Glomerular visceral epithelial cell (primary cell): ENCODE data around the gene HRH4.

Source experiments
- DNase-seq: peaks from one replicate; pipeline ENCODE4 v3.0.0-alpha.2; 2016; ENCODE audit errors: extremely low spot score

HRH4 gene

DNA sequence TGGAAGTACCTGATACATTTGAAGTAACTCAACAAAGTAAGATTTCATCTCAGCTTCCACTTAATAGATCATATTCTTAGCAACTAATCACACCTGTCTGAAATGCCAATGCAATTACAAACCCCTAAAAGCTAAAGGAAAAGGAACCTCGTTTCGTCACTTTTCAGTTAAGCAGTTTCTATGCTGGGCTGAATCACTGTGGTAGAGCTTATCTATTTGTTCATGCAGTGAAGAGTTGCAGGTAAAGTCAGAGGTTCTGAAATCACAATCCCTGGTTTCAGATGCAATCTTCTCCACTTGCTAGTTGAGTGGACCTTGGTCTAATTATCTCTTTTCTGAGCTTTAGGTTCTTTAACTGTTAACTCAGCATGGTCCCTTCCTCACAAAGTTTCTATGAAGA is 6.3 kb downstream of the HRH4 start:
- DNase-seq: no peak

DNA sequence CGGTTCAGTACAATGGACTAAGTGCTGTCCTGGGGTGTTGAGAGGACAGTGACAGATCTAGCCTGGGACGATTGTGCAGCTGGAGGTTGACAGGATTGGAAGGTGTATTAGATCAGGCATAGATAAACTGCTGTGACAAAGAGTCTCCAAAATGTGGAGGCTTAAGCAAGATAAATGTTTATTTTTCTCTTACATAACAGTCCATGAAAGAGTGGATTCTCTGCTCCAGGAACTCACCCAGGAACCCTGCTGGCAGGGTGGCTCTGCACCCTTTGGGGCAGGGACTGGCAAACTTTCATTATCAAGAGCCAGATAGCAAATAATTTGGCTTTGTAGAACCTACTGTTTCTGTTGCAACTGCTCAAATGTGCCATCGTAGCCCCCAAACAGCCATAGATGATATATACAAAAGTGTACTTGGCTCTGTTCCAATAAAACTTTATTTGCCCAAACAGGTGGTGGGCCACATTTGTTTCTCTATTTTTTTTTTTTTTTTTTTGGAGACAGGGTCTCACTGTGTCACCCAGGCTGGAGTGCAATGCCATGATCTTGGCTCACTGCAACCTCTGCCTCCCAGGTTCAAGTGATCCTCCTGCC is 9.7 kb downstream of the HRH4 start:
- no peak for DNase-seq

- DNase-seq: no peak
Observed at GRCh38 chr18:24470805-24471204, 10.4 kb downstream of the HRH4 start.

DNA sequence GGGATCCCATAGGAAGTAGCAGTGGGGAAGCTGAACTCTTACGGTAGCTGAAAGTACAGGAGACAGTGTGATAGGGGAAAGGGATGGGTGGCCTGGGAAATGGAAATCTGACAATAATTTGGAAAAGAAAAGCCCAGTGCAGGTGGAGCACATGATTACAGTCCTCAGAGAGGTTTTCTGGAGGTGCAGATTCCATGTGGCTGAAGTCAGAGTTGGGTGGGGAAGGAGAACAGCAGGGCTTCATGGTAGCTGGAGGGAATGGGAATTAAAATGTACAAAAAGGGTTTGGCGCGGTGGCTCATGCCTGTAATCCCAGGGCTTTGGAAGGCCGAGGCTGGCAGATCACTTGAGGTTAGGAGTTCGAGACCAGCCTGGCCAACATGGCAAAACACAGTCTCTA is 12.2 kb downstream of the HRH4 start:
- DNase-seq: no peak

- no peak for DNase-seq
Observed at GRCh38 chr18:24474406-24474805, 14.0 kb downstream of the HRH4 start.

DNA sequence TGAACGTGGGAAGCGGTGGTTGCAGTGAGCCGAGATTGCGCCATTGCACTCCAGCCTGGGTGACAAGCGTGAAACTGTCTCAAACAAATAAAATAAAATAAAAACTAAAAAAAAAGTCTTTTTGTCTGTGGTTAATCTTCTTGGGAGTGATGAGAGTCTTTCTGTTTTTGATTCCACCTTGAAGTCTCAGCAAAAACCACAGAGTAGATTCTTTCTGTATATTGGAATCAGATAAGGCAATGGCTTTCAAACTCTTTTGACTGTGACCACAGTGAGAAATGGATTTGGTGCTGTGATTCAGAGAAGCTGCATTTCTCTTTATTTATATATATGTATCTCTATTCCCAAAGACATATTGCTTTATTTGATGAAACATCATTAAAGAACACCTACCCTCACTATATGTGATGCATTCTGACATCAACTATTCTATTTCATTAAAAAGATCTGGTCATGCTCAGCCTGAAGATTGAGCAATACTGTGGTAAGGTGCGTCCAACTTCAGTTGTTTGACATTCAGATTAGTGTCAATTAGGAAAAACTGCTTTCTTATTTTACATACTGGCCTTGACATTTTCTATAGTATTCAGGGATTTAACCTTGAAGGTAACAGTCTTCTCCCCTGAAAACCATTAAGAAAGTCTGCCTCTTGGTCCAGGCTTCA is 15.6 kb downstream of the HRH4 start:
- DNase-seq: no peak

DNA sequence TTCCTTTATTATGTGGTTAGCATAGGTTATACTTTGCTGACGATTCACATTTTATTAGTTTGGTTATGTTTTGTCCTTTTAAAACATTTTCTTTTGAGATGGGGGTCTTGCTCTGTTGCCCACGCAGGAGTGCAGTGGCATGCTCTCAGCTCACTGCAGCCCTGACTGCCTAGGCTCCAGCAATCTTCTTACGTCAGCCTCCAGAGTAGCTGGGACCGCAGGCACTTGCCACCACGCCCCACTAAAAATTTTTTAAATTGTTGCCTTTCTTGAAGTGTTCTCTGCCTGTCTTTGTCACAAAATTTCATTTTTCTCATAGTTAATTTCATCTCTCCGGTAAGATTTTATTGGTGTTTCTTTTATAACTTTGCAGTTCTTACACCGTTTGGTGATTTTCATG is 18.9 kb downstream of the HRH4 start:
- DNase-seq: no peak

- DNase-seq: no peak
Observed at GRCh38 chr18:24482821-24483220, 22.4 kb downstream of the HRH4 start.

DNA sequence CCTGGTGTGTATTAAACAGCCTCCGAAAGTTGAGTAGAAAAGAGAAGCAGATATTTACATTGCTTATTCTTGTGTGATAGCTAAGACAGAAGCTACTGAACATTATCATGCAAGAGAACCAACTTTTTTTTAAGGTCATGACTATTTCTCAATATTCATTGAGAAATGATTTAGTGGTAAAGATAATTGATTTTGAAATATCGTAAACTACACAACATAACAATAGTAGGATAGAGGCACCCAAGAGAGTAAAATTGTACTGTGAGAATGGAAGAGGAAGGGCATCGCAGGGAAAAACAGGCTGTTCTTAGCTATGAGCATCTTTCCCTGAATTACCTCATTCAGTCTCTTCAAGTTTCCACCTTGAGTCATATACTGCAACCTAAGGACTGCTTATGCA is 25.2 kb downstream of the HRH4 start:
- DNase-seq: no peak

DNA sequence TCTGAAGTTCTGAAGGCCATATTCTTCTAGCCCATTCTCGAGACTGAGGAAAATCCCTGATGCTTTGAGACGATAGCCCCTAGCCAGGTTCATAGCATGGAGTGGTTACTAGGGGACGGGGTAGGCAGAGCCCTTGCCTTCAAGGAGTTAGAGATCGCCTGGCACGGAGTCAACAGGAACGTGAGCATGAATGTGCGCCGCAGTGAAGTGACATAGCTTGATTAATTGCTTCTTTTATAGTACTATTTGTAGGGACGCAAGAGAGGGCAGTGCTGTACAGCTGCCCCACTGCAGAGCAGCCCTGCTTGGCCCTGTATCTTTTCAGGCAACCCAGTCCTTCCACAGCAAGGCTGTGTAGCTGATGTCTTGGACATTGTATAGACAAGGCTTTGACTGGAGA is 26.2 kb downstream of the HRH4 start:
- no peak for DNase-seq

DNA sequence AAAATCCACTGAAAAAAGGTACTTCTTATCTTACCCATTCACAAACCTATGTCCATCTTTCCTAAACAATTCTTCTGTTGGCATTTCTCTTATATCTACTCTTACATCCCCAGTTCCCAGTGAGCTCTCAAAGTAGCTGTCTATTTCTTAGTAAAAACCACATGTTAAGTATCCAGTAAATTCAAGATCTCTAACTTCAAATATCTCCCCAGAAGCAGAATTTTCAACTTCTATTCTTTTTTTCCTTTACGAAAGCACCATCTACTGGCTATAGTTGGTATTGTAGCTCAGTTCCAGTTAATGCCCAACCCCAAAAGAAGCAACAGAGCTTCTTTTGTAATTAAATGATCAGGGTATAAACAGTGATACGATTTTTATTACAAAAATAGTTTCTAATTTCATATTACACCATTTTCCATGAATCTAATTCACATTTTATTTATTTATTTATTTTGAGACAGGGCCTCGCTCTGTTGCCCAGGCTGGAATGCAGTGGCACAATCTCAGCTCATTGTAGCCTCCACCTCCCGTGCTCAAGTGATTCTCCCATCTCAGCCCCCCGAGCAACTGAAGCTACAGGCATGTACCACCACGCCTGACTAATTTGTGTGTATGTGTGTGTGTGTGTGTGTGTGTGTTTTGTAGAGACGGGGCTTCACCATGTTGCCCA is 28.5 kb downstream of the HRH4 start:
- peak; percentile 26 for DNase-seq

- no peak for DNase-seq
Observed at GRCh38 chr18:24490539-24490938, 30.1 kb downstream of the HRH4 start.

GRCh38 chr18:24491927-24492834 is 31.7 kb downstream of the HRH4 start:
- DNase-seq: no peak

DNA sequence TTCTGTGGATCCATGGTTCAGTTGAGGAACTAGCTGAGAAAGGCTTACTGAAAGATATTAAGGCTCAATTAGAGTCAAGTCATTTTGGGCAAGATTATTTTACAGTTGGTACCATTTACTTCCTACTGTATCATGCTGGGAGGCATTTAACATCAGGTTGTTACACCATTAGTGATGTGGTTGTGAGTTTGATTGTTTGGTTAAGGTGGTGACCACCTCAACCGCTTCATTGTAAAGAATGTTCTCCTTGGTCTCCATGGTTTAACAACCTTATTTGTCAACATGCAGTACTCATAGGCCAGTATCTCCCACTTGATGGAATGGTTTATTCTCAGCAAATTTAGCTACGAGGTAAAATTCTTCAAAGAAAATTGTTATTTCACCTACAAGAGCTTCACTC is 34.1 kb downstream of the HRH4 start:
- DNase-seq: no peak

DNA sequence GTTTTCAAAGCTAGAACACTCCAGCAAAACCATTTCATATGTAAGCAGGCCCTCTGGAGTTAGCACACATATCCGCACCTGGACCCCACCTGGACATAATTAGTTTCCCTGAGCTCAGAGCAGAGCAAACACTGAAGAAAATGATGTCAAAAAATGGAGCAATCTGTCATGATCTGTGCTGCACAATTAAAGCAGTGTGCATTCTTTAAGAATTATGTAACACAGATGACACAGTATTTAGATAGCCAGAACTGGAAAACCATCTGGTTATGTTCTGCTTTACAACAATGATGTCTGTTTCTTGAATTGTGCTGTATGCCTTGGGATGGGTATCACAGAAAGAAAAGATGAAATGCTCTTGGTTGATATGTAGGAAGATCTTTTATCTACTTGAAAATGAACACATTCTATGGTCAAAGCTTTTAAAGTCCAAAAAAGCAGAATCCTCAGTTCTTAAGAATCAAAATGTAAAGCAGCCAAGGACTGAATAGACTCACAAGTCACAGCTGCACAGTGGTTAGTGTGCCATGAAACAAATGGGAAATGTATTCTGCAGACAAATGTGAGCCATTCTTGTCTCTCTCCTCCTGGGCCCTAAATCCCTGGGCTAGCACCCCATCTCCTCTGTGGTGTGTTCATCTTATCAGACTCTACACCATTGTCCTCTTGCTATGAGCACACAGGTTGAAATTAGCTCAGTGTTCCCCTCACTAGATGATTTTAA is 36.8 kb downstream of the HRH4 start:
- no peak for DNase-seq

DNA sequence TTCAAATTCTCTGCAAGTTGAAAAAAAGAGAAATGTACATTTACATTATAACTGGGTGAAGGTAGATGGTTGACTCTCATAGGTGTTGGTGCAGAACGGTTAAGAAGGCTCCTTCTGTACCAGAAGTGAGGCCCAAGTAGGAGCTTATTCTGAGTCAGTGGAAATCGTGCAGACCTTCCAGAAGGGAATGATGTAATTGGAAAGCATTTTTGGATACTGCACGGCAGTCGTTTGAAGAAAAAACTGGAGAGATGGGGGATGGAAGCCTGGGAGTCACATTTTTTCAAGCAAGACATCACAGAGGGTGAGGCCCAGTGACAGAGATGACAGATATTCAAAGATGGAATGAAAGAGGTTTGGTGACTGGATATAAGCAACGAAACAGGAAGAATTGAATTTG is 39.4 kb downstream of the HRH4 start:
- DNase-seq: no peak

DNA sequence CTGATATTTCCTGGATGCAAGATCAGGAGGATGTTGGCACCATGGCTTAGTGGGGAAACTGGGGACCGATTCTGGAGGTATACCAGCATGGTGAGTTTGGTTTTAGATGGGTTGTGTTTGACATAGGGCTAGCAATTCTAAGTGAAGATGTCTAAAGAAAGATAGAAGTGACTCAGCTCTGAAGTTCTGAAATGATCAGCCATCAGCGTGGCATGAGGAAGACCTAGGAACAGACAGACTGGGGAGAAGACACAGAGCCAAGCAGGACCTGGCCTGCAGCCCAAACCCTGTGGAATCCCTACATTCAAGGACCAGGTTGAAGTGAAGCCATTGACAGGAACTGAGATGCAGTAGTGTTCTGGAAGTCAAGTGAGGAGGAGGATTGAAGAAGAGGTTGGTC is 39.8 kb downstream of the HRH4 start:
- DNase-seq: no peak

- no peak for DNase-seq
Observed at GRCh38 chr18:24500766-24501165, 40.3 kb downstream of the HRH4 start.

- DNase-seq: no peak
Observed at GRCh38 chr18:24502667-24503523, 42.5 kb downstream of the HRH4 start.

DNA sequence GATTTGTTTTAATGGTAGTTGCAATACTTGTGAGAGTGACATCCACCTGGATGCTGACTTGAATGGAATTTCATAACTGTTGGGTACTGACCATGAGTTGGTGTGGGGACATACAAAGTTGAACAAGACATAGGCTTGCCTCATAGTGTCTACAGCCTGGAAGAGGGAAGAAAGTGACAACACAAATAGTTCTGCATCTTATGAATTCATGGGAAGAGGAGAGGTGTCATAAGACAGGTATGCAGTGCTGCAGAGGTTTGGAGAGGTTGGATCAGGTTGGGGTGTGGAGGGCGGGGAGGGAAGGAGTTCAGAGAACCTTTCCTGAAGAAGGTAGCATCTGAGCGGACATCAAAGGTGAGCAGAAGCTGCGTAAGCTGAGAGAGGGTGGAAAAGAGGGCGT is 44.0 kb downstream of the HRH4 start:
- no peak for DNase-seq

- no peak for DNase-seq
Observed at GRCh38 chr18:24506175-24506574, 45.7 kb downstream of the HRH4 start.
